C4-2B (cell line): Measurements from ENCODE around the gene WASF2.

ENCODE experiments used
- CTCF ChIP-seq: fragments of 450-650 bp; conservative IDR thresholded peaks from 2 replicates; pipeline ENCODE4 v1.5.1; 2017; ENCODE audit warnings: mild to moderate bottlenecking
- ZFX ChIP-seq: fragments of 450-650 bp; IDR thresholded peaks from 2 replicates; pipeline ENCODE4 v1.6.1; 2017

- TF ChIP-seq CTCF (no peak), ZFX (no peak)
Observed at GRCh38 chr1:27413004-27413403, 77.0 kb downstream of the WASF2 start.
